LHCN-M2 (cell line): Measurements from ENCODE around the gene NCOR2. TPM values are rescaled to one million over a fixed set of nuclear protein-coding genes. Genes with fewer than 3 reads are reported as not detected.
"Not testable (repeated sequence)": the region's sequence is repeated elsewhere in the genome, so short reads cannot be mapped to it uniquely, and the experiment has no call there.

Experiments used
- DNase-seq: peaks from one replicate; pipeline ENCODE4 v3.0.0-alpha.2; 2012; ENCODE audit warnings: low read depth
- total RNA-seq: library from RNA; depleted of rRNA; stranded (reverse); fragments of >200 nt; gene quantifications from 2 replicates; pipeline ENCODE4 v1.2.3, GENCODE V29; 2014

NCOR2 gene
- total RNA-seq, 1 experiment from 2014 or later, result 79.0 TPM

DNA sequence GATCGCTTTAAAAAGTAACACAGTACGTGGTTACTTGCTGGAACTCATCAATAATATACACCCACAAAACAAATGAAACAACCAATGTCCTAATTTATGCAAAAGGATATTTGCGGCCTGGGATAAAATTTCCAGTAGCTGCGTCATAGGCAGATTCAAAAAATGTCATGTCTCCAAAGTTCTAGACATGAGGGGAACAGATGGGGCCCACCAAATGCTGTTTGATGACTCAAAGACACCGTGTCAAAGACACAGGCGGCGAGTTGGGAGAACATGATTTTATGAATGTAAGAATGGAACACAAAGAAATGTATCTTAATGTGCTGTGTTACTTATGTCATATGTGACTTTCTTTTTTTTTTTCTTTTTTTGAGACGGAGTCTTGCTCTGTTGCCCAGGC lies 34.3 kb upstream of the NCOR2 start:
- peak; percentile 50 for DNase-seq

- DNase-seq, result peak; percentile 39
Measured at GRCh38 chr12:124599074-124599999, 31.9 kb upstream of the NCOR2 start.

GRCh38 chr12:124597041-124597440 lies 29.6 kb upstream of the NCOR2 start:
- no peak for DNase-seq

DNA sequence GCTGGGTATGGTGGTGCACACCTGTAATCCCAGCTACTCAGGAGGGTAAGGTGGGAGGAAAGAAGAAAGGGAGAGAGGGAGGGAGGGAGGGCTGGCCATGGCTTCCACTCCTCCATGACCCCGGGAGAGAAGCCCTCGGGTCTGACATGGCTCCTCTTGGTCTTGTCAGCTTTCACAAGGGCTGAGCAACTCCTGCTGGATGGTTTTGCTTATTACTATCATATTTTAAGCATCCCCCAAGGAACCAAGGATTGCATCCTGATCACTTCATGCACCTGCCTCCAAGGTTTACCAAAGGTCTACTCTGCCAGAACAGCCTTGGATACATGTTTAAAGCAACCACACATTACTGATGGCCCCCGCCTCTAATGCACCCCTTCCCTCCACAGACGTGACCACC lies 28.0 kb upstream of the NCOR2 start:
- DNase-seq, result no peak

DNA sequence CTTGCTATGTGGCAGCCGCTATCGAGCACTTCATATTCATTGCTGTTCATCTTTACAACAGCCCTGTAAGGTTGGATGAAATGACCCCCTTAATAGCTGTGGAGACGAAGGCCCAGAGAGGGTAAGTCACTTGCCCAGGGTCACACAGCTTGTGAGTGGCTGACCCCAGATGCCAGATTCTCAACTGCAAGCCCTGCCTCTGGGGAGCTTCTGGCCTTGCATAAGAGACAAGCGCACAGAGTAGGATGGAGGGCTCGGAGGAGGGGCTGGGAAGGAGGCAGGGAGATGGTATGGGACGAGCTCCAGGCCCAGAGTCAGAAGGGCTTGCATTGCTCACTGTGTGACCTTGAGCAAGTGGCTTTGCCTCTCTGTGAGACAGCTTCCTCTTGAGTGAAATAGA lies 27.4 kb upstream of the NCOR2 start:
- DNase-seq, result no peak

GRCh38 chr12:124593851-124594401 lies 26.5 kb upstream of the NCOR2 start:
- DNase-seq, result no peak

GRCh38 chr12:124593176-124593575 lies 25.8 kb upstream of the NCOR2 start:
- DNase-seq, result no peak

GRCh38 chr12:124592481-124593160 lies 25.2 kb upstream of the NCOR2 start:
- no peak for DNase-seq

DNA sequence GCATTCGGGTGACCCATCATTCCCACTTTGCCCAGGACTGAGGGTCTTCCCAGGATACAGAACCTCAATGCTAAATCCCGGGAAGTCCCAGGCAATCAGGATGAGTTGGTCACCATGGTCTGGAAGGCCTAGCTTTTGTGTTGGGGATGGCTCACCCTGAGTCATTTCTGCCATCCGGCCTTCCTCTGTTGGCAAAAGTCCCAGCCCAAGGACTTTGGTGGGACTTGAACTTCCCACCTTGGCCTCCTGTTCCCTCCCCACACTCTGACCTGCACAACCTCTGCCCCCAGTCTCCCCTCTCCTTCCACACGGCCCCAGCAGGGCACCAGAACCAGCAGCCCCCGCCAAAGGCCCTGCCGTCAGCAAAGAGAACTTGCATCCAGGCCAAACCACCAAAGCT lies 24.6 kb upstream of the NCOR2 start:
- DNase-seq, result peak; percentile 64

DNA sequence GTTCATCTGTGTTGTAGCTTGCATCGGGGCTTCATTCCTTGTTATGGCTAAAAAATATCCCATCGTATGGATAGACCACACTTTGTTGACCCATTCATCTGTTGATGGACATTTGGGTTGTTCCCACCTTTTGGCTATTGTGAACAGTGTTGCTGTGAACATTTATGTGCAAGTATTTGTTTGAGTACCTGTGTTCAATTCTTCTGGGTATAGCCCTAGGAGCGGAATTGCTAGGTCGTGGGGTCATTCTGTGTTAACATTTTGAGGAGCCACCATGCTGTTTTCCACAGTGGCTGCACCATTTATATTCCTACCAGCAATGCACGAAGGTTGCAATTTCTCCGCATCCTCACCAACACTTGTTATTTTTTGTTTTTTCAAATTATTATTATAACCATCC lies 23.0 kb upstream of the NCOR2 start:
- no peak for DNase-seq

GRCh38 chr12:124588751-124589267 lies 21.4 kb upstream of the NCOR2 start:
- DNase-seq, result peak; percentile 88

DNA sequence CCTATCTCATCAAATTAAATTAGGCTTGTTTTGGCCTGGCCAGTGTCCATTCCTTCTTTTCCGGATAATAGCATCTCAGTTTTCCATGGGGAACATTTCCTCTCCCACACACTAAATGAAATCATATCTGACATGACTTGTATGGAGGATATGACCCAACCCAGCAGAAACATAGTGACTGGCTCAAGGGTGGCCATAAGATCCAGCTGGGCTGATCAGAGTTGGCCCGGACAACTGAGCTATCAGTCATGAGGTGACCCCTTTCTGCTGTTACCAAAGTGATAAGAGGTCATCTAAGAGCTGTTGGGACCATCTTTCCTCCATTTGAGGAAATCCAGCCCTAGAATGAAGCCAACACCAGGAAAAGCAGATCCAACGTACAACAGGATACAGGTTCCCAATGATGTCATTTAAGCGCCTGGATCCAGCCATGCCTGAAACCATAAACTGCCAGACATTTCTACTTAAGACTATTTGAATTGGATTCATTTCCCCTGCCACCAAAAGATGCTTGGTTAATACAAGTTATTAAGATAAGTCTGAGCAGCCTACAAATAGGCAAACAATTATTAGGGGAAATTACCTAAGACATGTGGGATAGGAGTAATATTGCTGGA lies 20.7 kb upstream of the NCOR2 start:
- DNase-seq, result no peak

DNA sequence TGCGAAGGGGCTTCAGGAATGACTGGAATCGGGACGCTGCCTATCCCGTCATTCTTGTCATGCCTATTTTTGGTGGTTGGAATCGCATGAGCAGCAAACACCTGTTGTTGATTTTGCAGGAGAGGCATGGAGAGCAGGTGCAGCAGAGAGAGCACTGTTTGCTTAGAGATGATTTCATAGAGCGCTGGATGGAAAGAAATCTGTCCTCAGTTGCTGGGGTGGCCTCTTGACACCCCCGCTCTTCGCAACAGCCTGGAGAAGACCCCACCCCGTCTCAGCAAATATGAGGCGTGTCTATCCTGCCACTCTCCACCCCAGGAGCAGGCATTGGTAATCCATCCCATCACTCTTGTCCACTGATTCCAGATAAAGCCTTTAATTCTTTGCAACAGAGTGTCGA lies 19.3 kb upstream of the NCOR2 start:
- DNase-seq, result no peak

- DNase-seq, result not testable (repeated sequence)
Measured at GRCh38 chr12:124584494-124584893, 17.1 kb upstream of the NCOR2 start.

- DNase-seq, result no peak
Measured at GRCh38 chr12:124583854-124584253, 16.4 kb upstream of the NCOR2 start.

GRCh38 chr12:124582108-124582424 lies 14.7 kb upstream of the NCOR2 start:
- no peak for DNase-seq

- no peak for DNase-seq
Measured at GRCh38 chr12:124581307-124582107, 14.1 kb upstream of the NCOR2 start.

GRCh38 chr12:124579921-124580517 lies 12.6 kb upstream of the NCOR2 start:
- DNase-seq, result no peak

DNA sequence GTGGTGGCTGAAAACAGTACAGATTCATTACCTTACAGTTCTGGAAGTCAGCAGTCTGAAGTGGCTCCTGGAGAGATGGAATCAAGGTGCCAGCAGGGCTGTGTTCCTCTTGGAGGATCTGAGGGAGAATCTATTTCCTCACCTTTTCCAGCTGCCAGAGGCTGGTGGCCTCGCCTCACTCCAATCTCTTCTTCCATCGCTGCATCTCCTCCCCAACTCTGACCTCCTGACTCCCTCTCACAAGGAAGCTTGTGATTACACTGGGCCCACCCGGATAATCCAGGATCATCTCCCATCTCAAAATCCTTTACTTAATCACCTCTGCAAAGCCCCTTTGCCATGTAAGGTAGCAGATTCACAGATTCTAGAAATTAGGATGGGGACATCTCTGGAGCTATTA lies 11.4 kb upstream of the NCOR2 start:
- DNase-seq, result no peak

DNA sequence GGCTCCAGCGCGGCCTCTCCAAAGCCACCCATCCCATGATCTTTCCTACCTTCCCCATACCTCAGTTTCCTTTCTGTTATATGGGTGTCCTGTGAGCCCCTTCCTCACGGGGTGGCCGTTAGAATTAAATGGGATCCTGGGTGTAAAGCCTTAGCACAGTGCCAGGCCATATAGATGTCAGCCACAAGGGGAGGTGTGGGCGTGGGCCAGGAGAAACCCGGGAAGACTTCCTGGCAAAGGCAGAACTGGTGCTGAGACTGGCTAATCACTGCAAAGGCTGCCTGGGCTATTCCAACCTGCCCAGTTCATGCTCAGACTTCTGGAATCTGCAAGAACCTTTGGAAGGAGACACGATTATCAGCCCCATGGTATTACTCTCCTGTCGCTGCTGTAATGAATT lies 11.0 kb upstream of the NCOR2 start:
- no peak for DNase-seq

DNA sequence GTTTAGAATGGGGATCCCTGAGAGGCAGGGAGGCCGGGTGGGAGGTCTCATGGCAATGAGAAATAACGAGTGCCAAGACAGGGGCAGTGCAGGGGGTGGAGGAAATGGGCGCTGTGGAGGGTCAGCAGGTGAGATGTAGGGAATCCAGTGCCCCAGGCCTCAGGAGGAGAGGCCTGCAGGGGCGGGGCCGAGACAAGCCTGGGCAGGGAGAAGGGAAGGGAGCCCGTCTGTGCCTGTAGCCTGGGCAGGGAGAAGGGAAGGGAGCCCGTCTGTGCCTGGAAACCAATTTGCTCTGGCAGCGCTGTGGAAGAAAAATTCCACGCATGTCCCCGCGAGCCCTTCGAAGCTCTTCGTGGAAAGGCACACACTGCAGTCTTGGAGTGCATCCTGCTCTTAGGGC lies 10.6 kb upstream of the NCOR2 start:
- DNase-seq, result no peak
